ENCODE measurements around the gene TGDS. TPM values are rescaled to one million over a fixed set of nuclear protein-coding genes. Genes with fewer than 3 reads are reported as not detected.

TGDS gene
- total RNA-seq, 4 donors from 2014 or later, result 2.5 to 17.9 (median 9.8) TPM

DNA sequence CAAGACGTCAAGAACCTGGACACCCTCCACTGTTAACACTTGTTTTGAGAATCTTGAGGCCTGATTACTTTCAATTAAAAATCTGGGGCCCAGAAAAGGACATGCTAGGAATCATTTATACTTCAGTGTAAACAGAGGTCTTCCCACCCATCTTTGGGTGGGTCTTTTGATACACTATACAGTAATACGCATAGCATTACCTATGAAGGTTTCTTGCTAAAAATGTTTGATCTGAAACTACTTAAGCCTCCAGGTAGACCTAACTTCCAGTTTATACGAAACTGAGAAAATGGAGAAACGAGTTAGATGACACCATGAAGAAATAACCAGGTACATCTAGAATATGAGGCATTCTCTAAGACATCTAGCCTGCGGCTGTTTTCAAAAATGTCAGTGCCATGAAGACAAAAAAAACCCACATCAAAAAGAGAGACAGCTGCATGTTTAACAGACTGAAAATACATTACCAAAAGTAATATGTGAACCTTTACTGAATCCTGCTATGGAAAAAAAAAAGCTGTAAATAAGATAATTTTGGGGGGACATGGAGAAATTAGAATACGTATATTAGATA is 36.6 kb downstream of the TGDS start:
- no peak for TF ChIP-seq POLR2A (IDR thresholded peaks at IDR 0.05)
- TF ChIP-seq, protein P1, sequence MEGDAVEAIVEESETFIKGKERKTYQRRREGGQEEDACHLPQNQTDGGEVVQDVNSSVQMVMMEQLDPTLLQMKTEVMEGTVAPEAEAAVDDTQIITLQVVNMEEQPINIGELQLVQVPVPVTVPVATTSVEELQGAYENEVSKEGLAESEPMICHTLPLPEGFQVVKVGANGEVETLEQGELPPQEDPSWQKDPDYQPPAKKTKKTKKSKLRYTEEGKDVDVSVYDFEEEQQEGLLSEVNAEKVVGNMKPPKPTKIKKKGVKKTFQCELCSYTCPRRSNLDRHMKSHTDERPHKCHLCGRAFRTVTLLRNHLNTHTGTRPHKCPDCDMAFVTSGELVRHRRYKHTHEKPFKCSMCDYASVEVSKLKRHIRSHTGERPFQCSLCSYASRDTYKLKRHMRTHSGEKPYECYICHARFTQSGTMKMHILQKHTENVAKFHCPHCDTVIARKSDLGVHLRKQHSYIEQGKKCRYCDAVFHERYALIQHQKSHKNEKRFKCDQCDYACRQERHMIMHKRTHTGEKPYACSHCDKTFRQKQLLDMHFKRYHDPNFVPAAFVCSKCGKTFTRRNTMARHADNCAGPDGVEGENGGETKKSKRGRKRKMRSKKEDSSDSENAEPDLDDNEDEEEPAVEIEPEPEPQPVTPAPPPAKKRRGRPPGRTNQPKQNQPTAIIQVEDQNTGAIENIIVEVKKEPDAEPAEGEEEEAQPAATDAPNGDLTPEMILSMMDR (IDR thresholded peaks at IDR 0.05), result no peak
- no peak overlapping the region for H3K4me3 ChIP-seq
- H3K27me3 ChIP-seq, result no peaks in the 10 kb centered on the region
- H3K27ac ChIP-seq, result no peak overlapping the region
- H3K36me3 ChIP-seq, result peaks cover 0 to 10% (median 4%) of the 10 kb centered on the region in 3 donors
- no peaks in the 10 kb centered on the region for H3K9me3 ChIP-seq
- DNase-seq, result no peak
- no peaks in the 10 kb centered on the region for H3K4me1 ChIP-seq
- intact Hi-C loops (cut with DNase I), result no loop called here
- 81 to 86% methylated on average over 6 of the region's 6 CpGs for WGBS, 2 donors

DNA sequence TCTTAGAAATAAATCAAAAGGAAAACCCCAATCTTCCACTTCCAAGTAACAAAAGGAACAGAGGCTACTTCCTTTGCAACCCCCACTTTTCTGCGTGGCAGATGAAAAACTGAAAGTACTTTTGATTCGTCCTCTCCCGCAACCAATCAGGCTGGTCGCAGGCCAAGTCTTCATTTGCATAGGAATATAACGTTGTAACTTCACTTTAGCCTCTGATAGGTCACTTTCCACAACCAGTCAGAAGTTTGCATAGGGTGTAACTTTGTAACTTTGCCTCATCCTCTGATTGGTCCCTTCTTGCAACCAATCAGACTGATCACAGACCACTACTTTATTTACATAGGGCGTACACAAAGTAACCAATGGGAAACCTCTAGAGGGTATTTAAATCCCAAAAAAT is 37.2 kb downstream of the TGDS start:
- H3K9me3 ChIP-seq, result no peaks in the 10 kb centered on the region
- DNase-seq, result no peak
- no peak for TF ChIP-seq POLR2A (IDR thresholded peaks at IDR 0.05)
- TF ChIP-seq, protein P1 (IDR thresholded peaks at IDR 0.05), result no peak
- no peaks in the 10 kb centered on the region for H3K4me1 ChIP-seq
- H3K4me3 ChIP-seq, result no peak overlapping the region
- H3K27me3 ChIP-seq, result no peaks in the 10 kb centered on the region
- peaks cover 0 to 10% (median 4%) of the 10 kb centered on the region in 3 donors for H3K36me3 ChIP-seq
- intact Hi-C loops (cut with DNase I), result no loop called here
- no peak overlapping the region for H3K27ac ChIP-seq
- 54 to 73% methylated on average over 6 of the region's 6 CpGs for WGBS, 2 donors

DNA sequence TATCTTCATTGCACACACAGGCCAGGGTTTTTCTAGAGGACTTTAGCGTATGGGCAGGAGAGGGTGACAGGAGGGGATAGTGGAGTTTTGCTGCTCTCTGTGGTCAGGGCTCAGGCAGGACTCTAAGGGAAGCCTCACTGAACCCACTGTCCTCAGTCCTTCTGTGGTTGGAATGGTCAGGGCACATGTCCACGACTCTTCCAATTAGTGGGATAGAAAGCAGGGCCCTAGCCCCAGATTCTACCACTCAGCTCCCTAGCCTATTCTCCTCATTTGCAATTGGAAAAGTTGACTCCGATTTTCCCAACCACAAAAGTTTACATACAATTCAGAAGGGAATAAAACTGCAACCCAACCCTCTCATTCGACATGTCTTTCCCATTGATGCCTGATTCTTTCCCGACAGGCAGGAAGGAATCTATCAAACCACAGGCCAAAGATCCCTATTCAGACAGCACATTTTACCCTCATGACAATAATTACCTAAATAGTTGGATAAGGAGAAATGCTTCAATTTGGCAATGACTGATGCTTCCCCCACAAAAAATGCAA is 38.2 kb downstream of the TGDS start:
- Histone ChIP-seq H3K27ac (no peak overlapping the region), H3K4me3 (no peak overlapping the region), H3K27me3 (no peaks in the 10 kb centered on the region), H3K9me3 (no peaks in the 10 kb centered on the region), H3K36me3 (peaks cover 0 to 3% (median 0%) of the 10 kb centered on the region in 3 donors), H3K4me1 (no peaks in the 10 kb centered on the region)
- WGBS, 2 donors, result 69 to 78% methylated on average over 5 of the region's 5 CpGs
- intact Hi-C loops (cut with DNase I), result no loop called here
- TF ChIP-seq POLR2A (IDR thresholded peaks at IDR 0.05), result no peak
- TF ChIP-seq, protein P1 (IDR thresholded peaks at IDR 0.05), result no peak
- DNase-seq, result no peak

DNA sequence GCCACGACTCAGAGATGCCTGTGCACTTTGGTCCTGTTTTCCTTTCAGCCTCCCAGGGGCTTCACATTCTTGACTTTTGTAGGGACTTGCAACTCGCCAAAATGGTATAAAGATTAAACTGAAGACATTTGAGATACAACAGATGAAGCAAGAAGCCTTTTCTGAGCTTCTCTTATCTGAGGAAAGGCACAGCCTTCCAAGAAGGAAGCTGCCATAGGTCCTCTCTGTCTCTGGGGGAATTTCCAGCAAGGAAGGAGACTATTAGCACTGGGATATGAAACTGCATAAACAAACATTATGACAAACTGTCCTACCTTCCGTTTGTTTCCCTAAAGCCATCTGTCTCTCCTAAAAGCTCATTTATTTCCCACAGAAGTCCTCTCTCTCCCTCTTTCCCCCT is 39.3 kb downstream of the TGDS start:
- Histone ChIP-seq H3K9me3 (no peaks in the 10 kb centered on the region), H3K36me3 (no peaks in the 10 kb centered on the region), H3K4me3 (no peak overlapping the region), H3K27ac (no peak overlapping the region), H3K4me1 (no peaks in the 10 kb centered on the region), H3K27me3 (no peaks in the 10 kb centered on the region)
- TF ChIP-seq POLR2A (IDR thresholded peaks at IDR 0.05), result no peak
- TF ChIP-seq, protein P1 (IDR thresholded peaks at IDR 0.05), result no peak
- no peak for DNase-seq
- intact Hi-C loops (cut with DNase I), result no loop called here
- 59 to 70% methylated on average over 3 of the region's 3 CpGs for WGBS, 2 donors

DNA sequence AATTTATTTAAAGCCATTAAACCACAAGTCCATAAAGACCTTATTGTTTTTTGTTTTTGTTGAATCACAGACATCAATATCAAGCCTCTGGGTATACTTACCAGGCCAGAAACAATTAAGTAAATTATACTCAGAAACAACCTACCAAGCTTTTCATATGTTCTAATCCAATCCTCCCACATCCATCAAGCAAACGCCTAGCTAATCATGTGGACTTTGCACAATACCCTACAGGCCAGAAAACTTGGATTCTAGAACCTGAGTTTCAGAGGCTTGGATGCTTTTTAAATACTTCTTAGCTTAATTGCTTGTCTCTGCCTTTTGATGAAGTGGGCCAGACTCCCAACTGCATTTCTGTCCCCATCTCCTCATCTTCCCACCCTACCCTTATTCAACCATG is 39.9 kb downstream of the TGDS start:
- Histone ChIP-seq H3K36me3 (no peaks in the 10 kb centered on the region), H3K4me3 (no peak overlapping the region), H3K27me3 (no peaks in the 10 kb centered on the region), H3K9me3 (no peaks in the 10 kb centered on the region), H3K4me1 (no peaks in the 10 kb centered on the region), H3K27ac (no peak overlapping the region)
- WGBS, 2 donors, result 29 to 76% methylated on average over 1 of the region's 1 CpG
- TF ChIP-seq, protein P1 (IDR thresholded peaks at IDR 0.05), result no peak
- TF ChIP-seq POLR2A (IDR thresholded peaks at IDR 0.05), result no peak
- intact Hi-C loops (cut with DNase I), result no loop called here
- DNase-seq, result no peak

All from esophagus squamous epithelium (tissue), 5 donors.